ENCODE results near the gene HMGCL. TPM values are rescaled to one million over a fixed set of nuclear protein-coding genes. Genes with fewer than 3 reads are reported as not detected.
A peak's percentile ranks its signal among the peaks of the same experiment; 100 is the strongest.
"Not testable (repeated sequence)": the region's sequence is repeated elsewhere in the genome, so short reads cannot be mapped to it uniquely, and the experiment has no call there.

HMGCL gene
- total RNA-seq, 1 experiment from 2014 or later: 30.8 TPM

GRCh38 chr1:23796466-23797271 is 28.6 kb downstream of the HMGCL start:
- ChIA-PET CTCF (interaction anchor here (0.6 to 1.3 kb wide), 4 partner anchors 19 to 120 kb away, joined by 3 to 6 read pairs (median 4); partner anchors contain the start of gene PITHD1), POLR2A (interaction anchor here (0.7 to 1.6 kb wide), 2 partner anchors 19 to 1443 kb away, joined by 3 to 4 read pairs; partner anchors contain the start of gene PITHD1)
- Histone ChIP-seq H3K4me1 (ENCODE audit: control insufficient read depth, insufficient read depth, low read length) (peaks cover 53% of the 10 kb centered on the region), H3K36me3 (ENCODE audit: control insufficient read depth, insufficient read depth, low read length) (peaks cover 8% of the 10 kb centered on the region; the same call in 1 of the 2 replicates), H3K27me3 (ENCODE audit: control insufficient read depth, insufficient read depth, low read length) (no peaks in the 10 kb centered on the region), H3K4me3 (ENCODE audit: low read depth in 2 of 2, low read length in 2 of 2) (peak overlapping the region in 1 of 2 experiments; percentile 13; a peak in 1 of 4 replicates), H3K27ac (ENCODE audit: low read length) (peak overlapping the region; percentile 25; the same call in 1 of the 2 replicates), H3K9me3 (ENCODE audit: control insufficient read depth, insufficient read depth, low read depth, low read length) (no peaks in the 10 kb centered on the region)
- in situ Hi-C loops (cut with HindIII; ENCODE audit: low pct_unique_long_range_greater_than_20kb, low sequenced_read_pairs): no loop called here
- TF ChIP-seq SIN3A (IDR thresholded peaks at IDR 0.05; ENCODE audit: borderline replicate concordance, insufficient read depth, low read depth, low read length): no peak
- TF ChIP-seq REST (IDR thresholded peaks at IDR 0.05; ENCODE audit: insufficient read depth in 1 of 2, low read depth in 2 of 2, low read length in 1 of 2): no peak
- TF ChIP-seq TCF7L2 (IDR thresholded peaks at IDR 0.05; ENCODE audit: low read depth, low read length): no peak
- peak; percentile 80 for TF ChIP-seq CTCF (IDR thresholded peaks at IDR 0.05)
- DNase-seq (ENCODE audit: low read depth, low spot score) (no peak), ATAC-seq (peak; percentile 18)
- intact Hi-C loops (cut with micrococcal nuclease; ENCODE audit: unreplicated experiment): no loop called here
- BruUV-seq (replicated peaks): no TSS peak

GRCh38 chr1:23795676-23796465 is 29.4 kb downstream of the HMGCL start:
- ChIA-PET POLR2A (interaction anchor here (1.6 kb wide), 1 partner anchor 18 kb away, joined by 4 read pairs; the partner anchor contains the start of gene PITHD1), CTCF (interaction anchor here (1.0 to 1.3 kb wide), 3 partner anchors 18 to 121 kb away, joined by 3 to 6 read pairs (median 5); partner anchors contain the start of gene PITHD1)
- TF ChIP-seq SIN3A (IDR thresholded peaks at IDR 0.05; ENCODE audit: borderline replicate concordance, insufficient read depth, low read depth, low read length): no peak
- 0 out of 4 replicates have a peak, but pooled peaks of 1 of the 2 experiments have one; percentile 35 for TF ChIP-seq REST (IDR thresholded peaks at IDR 0.05; ENCODE audit: insufficient read depth in 1 of 2, low read depth in 2 of 2, low read length in 1 of 2)
- peaks cover 11% of the 10 kb centered on the region; the same call in 1 of the 2 replicates for H3K36me3 ChIP-seq (ENCODE audit: control insufficient read depth, insufficient read depth, low read length)
- H3K4me3 ChIP-seq (ENCODE audit: low read depth in 2 of 2, low read length in 2 of 2): no peak overlapping the region
- H3K27ac ChIP-seq (ENCODE audit: low read length): peak overlapping the region; percentile 68; the same call in 1 of the 2 replicates
- H3K4me1 ChIP-seq (ENCODE audit: control insufficient read depth, insufficient read depth, low read length): peaks cover 48% of the 10 kb centered on the region
- no peaks in the 10 kb centered on the region for H3K27me3 ChIP-seq (ENCODE audit: control insufficient read depth, insufficient read depth, low read length)
- BruUV-seq (replicated peaks): TSS peak; percentile 18
- ATAC-seq (no peak), DNase-seq (ENCODE audit: low read depth, low spot score) (no peak)
- no peaks in the 10 kb centered on the region for H3K9me3 ChIP-seq (ENCODE audit: control insufficient read depth, insufficient read depth, low read depth, low read length)
- intact Hi-C loops (cut with micrococcal nuclease; ENCODE audit: unreplicated experiment) (no loop called here), in situ Hi-C loops (cut with HindIII; ENCODE audit: low pct_unique_long_range_greater_than_20kb, low sequenced_read_pairs) (no loop called here)

GRCh38 chr1:23794732-23795182 is 30.5 kb downstream of the HMGCL start:
- Histone ChIP-seq H3K4me1 (ENCODE audit: control insufficient read depth, insufficient read depth, low read length) (peaks cover 53% of the 10 kb centered on the region), H3K27ac (ENCODE audit: low read length) (peak overlapping the region; percentile 68; the same call in 1 of the 2 replicates)
- H3K36me3 ChIP-seq (ENCODE audit: control insufficient read depth, insufficient read depth, low read length); H3K27me3 ChIP-seq (ENCODE audit: control insufficient read depth, insufficient read depth, low read length); H3K4me3 ChIP-seq (ENCODE audit: low read depth in 2 of 2, low read length in 2 of 2); in situ Hi-C loops (cut with HindIII; ENCODE audit: low pct_unique_long_range_greater_than_20kb, low sequenced_read_pairs); ATAC-seq; intact Hi-C loops (cut with micrococcal nuclease; ENCODE audit: unreplicated experiment); H3K9me3 ChIP-seq (ENCODE audit: control insufficient read depth, insufficient read depth, low read depth, low read length); DNase-seq (ENCODE audit: low read depth, low spot score): not testable (repeated sequence)
- POLR2A ChIA-PET: interaction anchor here (0.6 to 2.1 kb wide), 2 partner anchors 16 to 161 kb away, joined by 5 to 12 read pairs; partner anchors contain the start of gene PITHD1
- TSS peak; percentile 60 for BruUV-seq (replicated peaks)
- CTCF ChIA-PET: interaction anchor here (0.7 kb wide), 1 partner anchor 24 kb away, joined by 7 read pairs; no protein-coding TSS in a partner anchor
